HG03565 (cell line): ENCODE measurements around the gene SPIN2A.
"Not testable (repeated sequence)": the region's sequence is repeated elsewhere in the genome, so short reads cannot be mapped to it uniquely, and the experiment has no call there.

Experiments used
- ATAC-seq: cut with Tn5 transposase; IDR thresholded peaks from one replicate; pipeline ENCODE4 v1.9.1; 2021; ENCODE audit warnings: mild to moderate bottlenecking, moderate library complexity; ENCODE audit not compliant: unreplicated experiment

The SPIN2A gene

GRCh38 chrX:57103489-57103888, 33.7 kb downstream of the SPIN2A start:
- no peak for ATAC-seq

GRCh38 chrX:57102918-57103317, 34.3 kb downstream of the SPIN2A start:
- ATAC-seq = not testable (repeated sequence)
